GM12878 (cell line): ENCODE results near the gene TRIOBP. TPM values are rescaled to one million over a fixed set of nuclear protein-coding genes. Genes with fewer than 3 reads are reported as not detected.

Experiments used
- ATAC-seq: fragments of 200-7000 bp; cut with Tn5 transposase; 3 replicates; pipeline ENCODE4 v1.9.1; 2020; ENCODE audit warnings: mild to moderate bottlenecking, moderate library complexity
- BruUV-seq: library from RNA; stranded (reverse); fragments of 400-500 nt; replicated peaks from 2 replicates; lab custom pipeline; 2021; lab: Mats Ljungman, UMichigan
- CTCF ChIA-PET: fragments of 300-600 bp; sonication (Branson Sonifier 250); formaldehyde crosslinking; extraction: SDS; loops from one replicate; lab custom pipeline; 2021; ENCODE audit warnings: inconsistent platforms; lab: Yijun Ruan, JAX
- POLR2A ChIA-PET: fragments of 350-600 bp; formaldehyde crosslinking; extraction: SDS; loops from one replicate; lab custom pipeline; 2021; ENCODE audit warnings: inconsistent platforms; lab: Charles Lee
- RAD21 ChIA-PET: fragments of 300-600 bp; sonication (Branson Sonifier 250); formaldehyde crosslinking; loops from one replicate; lab custom pipeline; 2023; ENCODE audit warnings: antibody characterized with exemption; ENCODE audit not compliant: unreplicated experiment; lab: Charles Lee
- SMC1A ChIA-PET: fragments of 300-600 bp; sonication (Branson Sonifier 250); formaldehyde crosslinking; loops from one replicate; lab custom pipeline; 2023; ENCODE audit not compliant: unreplicated experiment, uncharacterized antibody; lab: Charles Lee
- DNase-seq: peaks from one replicate; pipeline ENCODE4 v3.0.0-alpha.2; 2011; ENCODE audit warnings: low read depth, low spot score
- FAIRE-seq: peaks from 3 replicates; lab custom pipeline; 2011; peaks lifted over from hg19 to GRCh38; lab: Jason Lieb, UNC
- H2AFZ ChIP-seq: 2 replicates; pipeline ENCODE4 v1.6.0; 2011; ENCODE audit warnings: low read depth, low read length, control low read depth; ENCODE audit not compliant: control insufficient read depth
- H3K27ac ChIP-seq: 2 replicates; pipeline ENCODE4 v1.5.1; 2011; ENCODE audit warnings: control low read depth; ENCODE audit not compliant: control insufficient read depth, insufficient read depth
- H3K27me3 ChIP-seq, 2 experiments: replicated peaks in 1 of 2; 2 replicates each; pipeline versions ENCODE4 v1.6.0 to v1.6.1; 2011; ENCODE audit warnings: low read length in 1 of 2; ENCODE audit not compliant: control insufficient read depth in 2 of 2, insufficient read depth in 2 of 2
- H3K36me3 ChIP-seq, 2 experiments: 2 replicates each; pipeline ENCODE4 v1.5.1; 2011; ENCODE audit warnings: low read length in 1 of 2; ENCODE audit not compliant: control insufficient read depth in 2 of 2, insufficient read depth in 2 of 2
- H3K4me1 ChIP-seq: 2 replicates; pipeline ENCODE4 v1.6.1; 2011; ENCODE audit warnings: mild to moderate bottlenecking, low read length, moderate library complexity, mixed read lengths; ENCODE audit not compliant: control insufficient read depth, insufficient read depth
- H3K4me2 ChIP-seq: 2 replicates; pipeline ENCODE4 v1.6.0; 2011; ENCODE audit warnings: control low read depth; ENCODE audit not compliant: control insufficient read depth, insufficient read depth
- H3K4me3 ChIP-seq: fragments of 200-600 bp; sonication (generic); 2 replicates; pipeline ENCODE4 v1.5.1; 2016
- H3K79me2 ChIP-seq: 2 replicates; pipeline ENCODE4 v1.6.0; 2011; ENCODE audit warnings: low read length; ENCODE audit not compliant: control insufficient read depth, insufficient read depth
- H3K9ac ChIP-seq: 2 replicates; pipeline ENCODE4 v1.8.0; 2011; ENCODE audit warnings: low read length, control low read depth, mixed read lengths; ENCODE audit not compliant: control insufficient read depth, insufficient read depth
- H3K9me3 ChIP-seq: replicated peaks from 3 replicates; pipeline ENCODE4 v1.5.1; 2011; ENCODE audit warnings: mild to moderate bottlenecking, low read length; ENCODE audit not compliant: control insufficient read depth, insufficient read depth
- H4K20me1 ChIP-seq: 2 replicates; pipeline ENCODE4 v1.6.0; 2011; ENCODE audit not compliant: control insufficient read depth, insufficient read depth
- CHD1 ChIP-seq: IDR thresholded peaks from 2 replicates; pipeline ENCODE4 v1.6.1; 2012; ENCODE audit warnings: low read depth, low read length, improper control_type of control experiment
- E2F8 ChIP-seq: fragments of 450-650 bp; IDR thresholded peaks from 2 replicates; pipeline ENCODE4 v1.6.1; 2018; ENCODE audit warnings: mild to moderate bottlenecking, low read depth, moderate library complexity; ENCODE audit not compliant: partially characterized antibody
- JUNB ChIP-seq: IDR thresholded peaks from 2 replicates; pipeline ENCODE4 v1.6.1; 2016; ENCODE audit warnings: antibody characterized with exemption, mild to moderate bottlenecking
- NR2C2 ChIP-seq: IDR thresholded peaks from 2 replicates; pipeline ENCODE4 v1.6.1; 2011; ENCODE audit warnings: borderline replicate concordance, low read depth; ENCODE audit not compliant: control insufficient read depth, insufficient read length
- ZNF622 ChIP-seq: fragments of 450-650 bp; IDR thresholded peaks from 2 replicates; pipeline ENCODE4 v1.6.1; 2017; ENCODE audit warnings: mild to moderate bottlenecking, inconsistent platforms
- WGBS: methylation state at CpG from one replicate; pipeline ENCODE4 v1.1.6; 2016; ENCODE audit warnings: low lambda C conversion rate; ENCODE audit not compliant: insufficient replicate concordance, insufficient coverage; ENCODE audit errors: missing lambda C conversion rate; 5-methylcytosine and 5-hydroxymethylcytosine counted together
- in situ Hi-C: fragments of 300-500 bp; cut with MboI; formaldehyde crosslinking; loops from 9 replicates; pipeline ENCODE4 v1.14.3; 2018; ENCODE audit warnings: mixed read lengths
- intact Hi-C: fragments of 100-400 bp; cut with micrococcal nuclease; formaldehyde crosslinking; loops from one replicate; pipeline ENCODE4 v1.14.2; 2022; ENCODE audit not compliant: unreplicated experiment
- polyA plus RNA-seq, 11 experiments: library from polyadenylated mRNA; depleted of rRNA in 4 of 11; unstranded in 6 of 11; stranded (reverse) in 5 of 11; fragments of >200 nt; fragmentation: Nextera tagmentation in 4 of 11; fragmentation: Illumina TruSeq in 1 of 11; extraction: Ambion mirVana in 4 of 11; extraction: Trizol in 1 of 11; gene quantifications; 1 replicate in 1 of 11; 2 replicates in 10 of 11; pipeline versions ENCODE4 v1.2.1 to v1.2.3, GENCODE V29; 2011 to 2016; ENCODE audit warnings: inconsistent platforms in 2 of 11, missing spikeins in 2 of 11, low read depth in 1 of 11
- total RNA-seq, 4 experiments: library from RNA; depleted of rRNA in 3 of 4; stranded (reverse); fragments of >200 nt in 3 of 4; fragmentation: Illumina TruSeq in 1 of 4; extraction: Trizol in 1 of 4; gene quantifications; 2 replicates each; pipeline versions ENCODE4 v1.2.1 to v1.2.3, GENCODE V29; 2013 to 2021
- TF ChIP-seq, protein P1 (sequence below): fragments of 450-650 bp; formaldehyde crosslinking; IDR thresholded peaks from 2 replicates; pipeline ENCODE4 v1.5.0; 2022; ENCODE audit warnings: mild to moderate bottlenecking, missing genetic modification characterization

Gene TRIOBP
- total and polyA plus RNA-seq, 10 of the 15 experiments (the other 5 are each of a cell fraction or from before 2014, with no cell fraction given), result 0.21 to 23.6 (median 11.9) TPM

- TF ChIP-seq E2F8, result no peak
- TF ChIP-seq, protein P1, sequence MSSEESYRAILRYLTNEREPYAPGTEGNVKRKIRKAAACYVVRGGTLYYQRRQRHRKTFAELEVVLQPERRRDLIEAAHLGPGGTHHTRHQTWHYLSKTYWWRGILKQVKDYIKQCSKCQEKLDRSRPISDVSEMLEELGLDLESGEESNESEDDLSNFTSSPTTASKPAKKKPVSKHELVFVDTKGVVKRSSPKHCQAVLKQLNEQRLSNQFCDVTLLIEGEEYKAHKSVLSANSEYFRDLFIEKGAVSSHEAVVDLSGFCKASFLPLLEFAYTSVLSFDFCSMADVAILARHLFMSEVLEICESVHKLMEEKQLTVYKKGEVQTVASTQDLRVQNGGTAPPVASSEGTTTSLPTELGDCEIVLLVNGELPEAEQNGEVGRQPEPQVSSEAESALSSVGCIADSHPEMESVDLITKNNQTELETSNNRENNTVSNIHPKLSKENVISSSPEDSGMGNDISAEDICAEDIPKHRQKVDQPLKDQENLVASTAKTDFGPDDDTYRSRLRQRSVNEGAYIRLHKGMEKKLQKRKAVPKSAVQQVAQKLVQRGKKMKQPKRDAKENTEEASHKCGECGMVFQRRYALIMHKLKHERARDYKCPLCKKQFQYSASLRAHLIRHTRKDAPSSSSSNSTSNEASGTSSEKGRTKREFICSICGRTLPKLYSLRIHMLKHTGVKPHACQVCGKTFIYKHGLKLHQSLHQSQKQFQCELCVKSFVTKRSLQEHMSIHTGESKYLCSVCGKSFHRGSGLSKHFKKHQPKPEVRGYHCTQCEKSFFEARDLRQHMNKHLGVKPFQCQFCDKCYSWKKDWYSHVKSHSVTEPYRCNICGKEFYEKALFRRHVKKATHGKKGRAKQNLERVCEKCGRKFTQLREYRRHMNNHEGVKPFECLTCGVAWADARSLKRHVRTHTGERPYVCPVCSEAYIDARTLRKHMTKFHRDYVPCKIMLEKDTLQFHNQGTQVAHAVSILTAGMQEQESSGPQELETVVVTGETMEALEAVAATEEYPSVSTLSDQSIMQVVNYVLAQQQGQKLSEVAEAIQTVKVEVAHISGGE, result no peak
- TF ChIP-seq JUNB, result no peak
These were observed 37.5 kb downstream of the TRIOBP start (continued) for GRCh38 chr22:37734402-37734700.

GRCh38 chr22:37734964-37735451 lies 38.2 kb downstream of the TRIOBP start:
- H3K4me2 ChIP-seq, result no peak overlapping the region
- H3K4me3 ChIP-seq, result no peak overlapping the region
- no peaks in the 10 kb centered on the region for H3K36me3 ChIP-seq
- DNase-seq, result no peak
- H3K27ac ChIP-seq, result no peak overlapping the region
- H3K9ac ChIP-seq, result no peak overlapping the region
- H2AFZ ChIP-seq, result no peak overlapping the region
- RAD21 ChIA-PET, result no interaction called here
- SMC1A ChIA-PET, result no interaction called here
- no peaks in the 10 kb centered on the region for H3K4me1 ChIP-seq
- no peaks in the 10 kb centered on the region for H3K9me3 ChIP-seq
- FAIRE-seq, result no peak
- peak; percentile 22; the same call in 2 of the 3 replicates for ATAC-seq
- POLR2A ChIA-PET, result no interaction called here
- WGBS, result 53% methylated on average over 16 of the region's 16 CpGs
- in situ Hi-C loops (no loop called here), intact Hi-C loops (no loop called here)
- H3K79me2 ChIP-seq, result no peaks in the 10 kb centered on the region
- CTCF ChIA-PET, result no interaction called here
- no peaks in the 10 kb centered on the region for H4K20me1 ChIP-seq
- no TSS peak for BruUV-seq
- H3K27me3 ChIP-seq, result no peaks in the 10 kb centered on the region
- no peak for TF ChIP-seq CHD1
- TF ChIP-seq NR2C2, result no peak
- no peak for TF ChIP-seq ZNF622
